GM11168 (cell line): ENCODE measurements around the gene MYH7.

Experiments used
- in situ Hi-C: fragments of 300-500 bp; cut with MboI; formaldehyde crosslinking; loops from one replicate; pipeline ENCODE4 v1.12.0; 2022; ENCODE audit warnings: low sequenced_read_pairs; ENCODE audit not compliant: unreplicated experiment

MYH7 gene

DNA sequence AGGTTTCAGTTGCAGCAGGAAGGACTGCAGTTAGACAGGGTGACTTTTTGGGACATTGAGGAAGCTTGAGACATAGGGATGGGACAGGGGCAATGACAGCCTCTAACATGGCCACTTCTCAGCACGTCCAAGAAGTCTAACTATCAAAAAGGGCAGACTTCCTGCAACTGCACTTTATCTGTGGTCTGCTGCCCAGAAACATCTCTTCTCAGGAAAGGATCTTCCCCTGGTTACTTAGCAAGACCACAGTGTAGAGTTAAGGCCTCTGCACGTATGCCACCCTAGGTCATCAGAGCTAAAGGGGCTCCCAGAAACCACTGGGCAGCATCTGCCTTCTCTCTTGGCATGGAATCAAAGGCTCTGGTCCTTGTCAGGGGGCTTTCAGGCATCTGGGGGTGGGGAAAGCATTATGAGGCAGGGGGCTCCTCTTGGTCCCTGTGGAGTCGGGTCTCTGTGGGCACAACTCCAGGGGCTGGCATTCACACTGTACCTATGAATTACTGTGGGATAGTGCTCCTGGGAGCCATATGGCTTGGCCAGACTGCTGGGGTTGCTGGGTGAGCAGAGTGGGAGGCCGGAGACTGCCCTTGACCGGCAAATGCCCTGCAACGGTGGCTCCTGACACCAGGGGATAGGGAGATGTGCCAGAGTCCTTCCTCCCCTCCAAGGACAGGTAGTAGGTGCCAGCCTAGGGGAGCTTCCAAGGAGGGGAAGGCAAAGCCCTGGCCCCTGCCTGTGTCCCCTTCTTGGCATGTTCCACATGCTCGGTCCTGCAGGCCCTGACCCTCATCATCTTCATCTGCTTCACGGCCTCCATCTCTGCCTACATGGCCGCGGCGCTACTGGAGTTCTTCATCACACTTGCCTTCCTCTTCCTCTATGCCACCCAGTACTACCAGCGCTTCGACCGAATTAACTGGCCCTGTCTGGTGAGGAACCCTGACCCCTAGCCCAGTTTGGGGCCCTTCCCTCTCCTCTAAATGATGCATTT, 57.6 kb downstream of the MYH7 start:
- in situ Hi-C loops = no loop called here

DNA sequence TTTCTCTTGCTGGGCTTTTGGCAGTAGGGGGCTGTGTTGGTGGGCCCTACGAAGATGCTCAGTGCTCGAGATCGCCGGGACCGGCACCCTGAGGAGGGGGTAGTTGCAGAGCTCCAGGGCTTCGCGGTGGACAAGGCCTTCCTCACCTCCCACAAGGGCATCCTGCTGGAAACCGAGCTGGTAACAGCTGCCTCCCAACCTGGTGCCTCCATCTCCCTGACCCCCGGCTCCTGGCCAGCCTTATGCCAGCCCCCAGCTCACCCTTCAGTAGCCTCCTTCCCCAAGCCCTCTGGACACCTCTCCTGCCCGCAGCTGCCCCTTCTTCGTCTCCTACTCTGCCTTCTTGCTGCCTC, 58.3 kb downstream of the MYH7 start:
- in situ Hi-C loops = no loop called here

DNA sequence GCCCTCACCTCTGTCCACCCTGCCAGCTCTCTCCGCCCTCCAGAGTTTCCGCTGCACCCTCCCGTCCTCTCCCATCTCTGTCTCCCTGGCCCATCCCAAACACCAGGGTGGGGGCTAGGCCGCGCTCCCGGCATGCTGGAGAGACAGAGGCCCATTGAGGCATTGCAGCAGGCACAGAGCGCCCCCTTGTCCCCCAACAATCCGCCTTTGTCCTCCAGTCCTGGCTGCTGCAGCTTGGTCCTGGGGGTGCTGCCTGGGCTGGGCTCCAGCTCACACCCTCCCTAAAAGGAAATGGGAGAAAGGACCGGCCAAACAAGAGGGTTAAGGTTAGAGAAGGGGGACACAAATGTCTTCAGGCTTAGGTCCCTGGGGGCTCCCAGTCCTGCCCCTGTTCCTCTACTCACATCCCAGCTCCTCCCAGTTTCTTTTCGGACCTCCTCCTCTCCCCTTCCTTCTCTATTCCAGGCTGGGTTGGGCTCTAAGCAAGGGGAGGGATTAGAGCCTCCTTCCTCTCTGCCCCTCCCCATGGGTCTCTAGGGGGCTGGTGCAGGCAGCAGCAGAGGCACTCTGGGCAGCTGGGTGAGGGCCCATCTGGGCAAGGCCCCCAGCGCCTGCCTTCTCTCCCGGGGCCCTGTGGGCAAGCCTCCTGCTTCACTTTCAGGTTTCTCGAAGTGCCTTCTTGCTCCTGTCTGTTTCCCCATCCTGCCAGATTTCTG, 58.8 kb downstream of the MYH7 start, which contains the start of gene CMTM5:
TSS of gene CMTM5 (plus strand) at position 565 of the 716 bp plus-strand sequence. CDS start 206 bp downstream, outside the sequence.
- in situ Hi-C loops = no loop called here

DNA sequence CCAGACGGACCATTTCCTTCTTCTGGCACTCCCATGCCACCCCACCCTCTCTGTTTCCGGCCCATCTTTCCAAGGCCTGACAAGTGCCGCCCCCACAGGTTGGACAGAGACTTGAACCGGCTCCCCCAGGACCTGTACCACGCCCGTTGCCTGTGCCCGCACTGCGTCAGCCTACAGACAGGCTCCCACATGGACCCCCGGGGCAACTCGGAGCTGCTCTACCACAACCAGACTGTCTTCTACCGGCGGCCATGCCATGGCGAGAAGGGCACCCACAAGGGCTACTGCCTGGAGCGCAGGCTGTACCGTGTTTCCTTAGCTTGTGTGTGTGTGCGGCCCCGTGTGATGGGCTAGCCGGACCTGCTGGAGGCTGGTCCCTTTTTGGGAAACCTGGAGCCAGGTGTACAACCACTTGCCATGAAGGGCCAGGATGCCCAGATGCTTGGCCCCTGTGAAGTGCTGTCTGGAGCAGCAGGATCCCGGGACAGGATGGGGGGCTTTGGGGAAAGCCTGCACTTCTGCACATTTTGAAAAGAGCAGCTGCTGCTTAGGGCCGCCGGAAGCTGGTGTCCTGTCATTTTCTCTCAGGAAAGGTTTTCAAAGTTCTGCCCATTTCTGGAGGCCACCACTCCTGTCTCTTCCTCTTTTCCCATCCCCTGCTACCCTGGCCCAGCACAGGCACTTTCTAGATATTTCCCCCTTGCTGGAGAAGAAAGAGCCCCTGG, 59.8 kb downstream of the MYH7 start:
- in situ Hi-C loops = no loop called here

DNA sequence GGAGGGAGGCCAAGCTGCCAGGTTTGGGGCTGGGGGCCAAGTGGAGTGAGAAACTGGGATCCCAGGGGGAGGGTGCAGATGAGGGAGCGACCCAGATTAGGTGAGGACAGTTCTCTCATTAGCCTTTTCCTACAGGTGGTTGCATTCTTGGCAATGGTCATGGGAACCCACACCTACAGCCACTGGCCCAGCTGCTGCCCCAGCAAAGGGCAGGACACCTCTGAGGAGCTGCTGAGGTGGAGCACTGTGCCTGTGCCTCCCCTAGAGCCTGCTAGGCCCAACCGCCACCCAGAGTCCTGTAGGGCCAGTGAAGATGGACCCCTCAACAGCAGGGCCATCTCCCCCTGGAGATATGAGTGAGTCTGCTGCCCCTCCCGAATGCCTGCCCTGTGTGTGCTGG, 62.4 kb downstream of the MYH7 start:
- in situ Hi-C loops = no loop called here

DNA sequence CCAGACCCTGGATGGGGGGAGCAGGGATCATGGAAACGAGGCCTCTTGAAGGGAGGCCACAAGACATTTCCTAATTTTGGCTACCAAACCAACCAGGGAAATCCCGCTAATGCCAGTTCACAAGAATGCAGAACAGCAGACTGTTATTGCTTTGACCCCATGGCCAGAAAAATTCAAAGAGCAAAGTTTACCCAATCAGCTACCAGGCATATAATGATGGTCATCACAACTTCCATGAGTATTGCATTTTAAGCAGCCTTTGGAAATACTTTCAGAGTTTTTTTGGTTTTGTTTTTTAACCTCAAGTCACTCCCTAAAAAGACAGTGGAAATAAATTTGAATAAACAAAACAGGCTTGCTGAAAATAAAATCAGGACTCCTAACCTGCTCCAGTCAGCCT, 63.0 kb downstream of the MYH7 start, which contains the start of gene IL25:
TSS of gene IL25 (plus strand) at position 301 of the 400 bp plus-strand sequence.
- in situ Hi-C loops = no loop called here

DNA sequence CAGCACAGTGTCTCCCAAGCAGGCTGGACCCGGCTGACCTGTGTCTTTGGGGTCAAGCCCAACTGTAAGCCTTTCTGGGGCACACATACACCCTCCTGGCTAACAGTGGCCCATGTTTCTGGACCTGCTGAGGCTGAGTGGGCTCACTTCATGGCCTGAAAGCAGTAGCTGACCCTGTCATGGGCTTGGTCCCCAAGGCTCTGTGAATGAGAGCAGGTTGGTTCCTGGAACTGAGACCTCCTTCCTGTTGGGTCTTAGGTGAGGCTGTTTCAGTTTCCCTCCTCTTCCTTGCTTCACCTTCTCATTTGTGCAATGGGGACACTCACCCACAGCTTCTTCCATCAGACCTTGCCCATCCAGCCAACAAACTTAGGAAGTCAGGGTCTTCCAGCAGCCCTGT, 63.6 kb downstream of the MYH7 start:
- in situ Hi-C loops = no loop called here

DNA sequence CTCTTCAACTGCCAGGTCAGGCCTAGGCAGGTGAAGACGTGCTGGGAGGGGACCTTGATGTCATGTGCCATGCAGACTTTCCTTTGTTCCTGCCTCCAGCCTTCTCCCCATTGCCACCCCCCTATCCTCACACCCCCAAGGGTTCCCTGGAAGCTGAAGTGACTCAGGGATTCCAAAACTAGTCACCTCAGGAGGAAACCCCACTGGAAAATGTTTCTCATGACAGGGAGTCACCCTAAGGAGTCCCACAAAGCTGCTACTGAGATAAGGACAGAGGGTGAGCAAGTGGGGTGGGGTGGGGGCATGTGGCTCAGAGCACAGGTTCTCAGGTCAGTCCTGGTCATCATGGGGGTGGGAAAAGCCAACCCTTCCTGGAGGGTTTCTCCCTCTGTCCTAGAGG, 65.2 kb downstream of the MYH7 start:
- in situ Hi-C loops = no loop called here

DNA sequence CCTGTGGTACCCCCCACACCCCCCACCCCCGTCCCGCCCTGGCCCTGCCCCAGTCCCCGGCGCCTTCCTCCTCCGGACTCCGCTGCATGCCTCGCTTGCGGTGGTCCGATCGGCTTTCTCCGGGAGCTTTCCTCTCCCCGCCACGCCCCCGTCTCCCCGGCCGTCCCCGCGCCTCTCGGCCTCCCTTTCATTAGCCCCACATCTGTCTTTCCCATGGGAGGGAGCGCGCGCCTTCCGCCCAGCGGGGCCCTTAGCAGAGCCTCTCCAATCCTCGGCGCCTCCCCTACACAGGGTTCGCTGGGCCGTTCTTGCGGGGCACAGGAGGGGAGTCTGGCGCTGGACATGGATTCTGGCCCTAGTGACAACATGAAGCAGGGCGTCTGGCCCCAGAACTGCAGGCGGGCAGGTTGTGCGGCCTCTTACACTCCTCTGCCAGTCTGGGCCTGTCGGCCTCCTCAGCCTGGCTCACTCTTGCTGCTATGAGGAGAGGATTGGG, 69.0 kb downstream of the MYH7 start:
- in situ Hi-C loops = no loop called here

DNA sequence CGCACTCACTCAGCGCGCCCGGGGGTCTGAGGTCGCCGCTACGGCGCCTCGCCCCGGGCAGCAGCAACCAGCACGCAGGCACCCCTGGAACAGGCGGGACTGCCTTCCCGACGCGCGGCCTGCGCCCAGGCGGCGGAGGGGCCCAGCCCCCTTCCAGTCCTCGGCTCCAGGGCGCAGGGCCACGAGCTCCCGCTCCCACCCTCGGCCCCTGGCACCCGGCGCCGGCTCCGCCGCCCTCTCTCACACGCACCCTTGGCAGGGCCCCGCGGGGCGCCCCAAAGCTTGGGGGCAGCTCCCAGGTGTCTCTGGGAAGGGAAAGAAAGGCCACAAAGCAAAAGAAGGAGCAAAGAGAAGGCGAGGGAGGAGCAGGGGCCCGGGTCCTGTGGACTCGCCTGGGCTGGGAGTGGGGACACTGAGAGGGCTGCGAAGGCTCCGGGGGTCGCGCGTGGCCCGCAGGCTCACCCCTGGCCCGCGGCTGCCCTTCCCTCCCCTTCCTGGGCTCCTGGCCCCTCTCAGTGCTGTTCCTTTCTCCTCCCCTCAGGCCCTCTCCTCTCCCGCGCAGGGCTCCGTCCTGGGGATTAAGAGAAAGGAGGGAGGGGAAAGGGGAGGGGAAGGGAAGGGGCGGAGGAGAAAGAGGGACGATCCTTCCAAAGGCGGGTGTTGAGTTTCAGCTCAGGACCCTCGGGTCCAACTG, 69.6 kb downstream of the MYH7 start:
- in situ Hi-C loops = no loop called here

DNA sequence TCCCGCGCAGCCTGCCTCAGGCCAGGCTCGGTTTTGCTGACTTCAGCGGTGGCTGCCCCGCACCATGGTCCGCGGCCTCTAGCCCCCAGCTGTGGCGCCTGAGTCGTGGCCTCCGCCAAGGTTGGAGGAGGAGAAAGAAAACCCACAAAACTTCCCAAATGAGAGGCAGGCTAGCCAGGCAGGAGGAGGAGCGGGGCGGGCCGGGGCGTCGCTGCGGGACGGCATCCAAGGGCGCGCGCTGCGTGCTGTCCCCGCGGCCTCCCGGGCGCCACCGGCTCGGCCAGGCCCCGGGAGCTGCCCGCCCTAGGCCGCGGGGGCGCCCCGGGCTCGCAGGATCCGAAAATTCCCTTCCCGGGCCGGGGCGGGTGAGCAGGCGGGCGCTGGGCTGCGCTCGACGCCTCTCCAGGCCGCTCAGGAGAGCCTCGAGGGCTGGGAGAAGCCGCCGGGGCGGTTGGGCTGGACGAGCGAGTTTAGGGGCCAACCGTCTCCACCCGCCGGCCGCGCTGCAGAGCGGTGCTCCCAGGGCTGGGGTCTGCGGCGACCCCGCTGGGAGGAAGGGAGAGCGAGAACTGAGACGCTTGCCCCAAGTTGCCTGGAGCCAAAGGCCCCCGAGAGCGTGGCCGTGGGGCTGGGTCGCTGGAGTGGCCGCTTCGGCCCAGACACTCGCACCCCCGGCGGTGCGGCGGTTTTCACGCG, 70.3 kb downstream of the MYH7 start, which contains the start of gene EFS:
TSS of gene EFS (minus strand) at position 137 of the 696 bp plus-strand sequence. CDS start 147 bp downstream, outside the sequence.
- in situ Hi-C loops = no loop called here

DNA sequence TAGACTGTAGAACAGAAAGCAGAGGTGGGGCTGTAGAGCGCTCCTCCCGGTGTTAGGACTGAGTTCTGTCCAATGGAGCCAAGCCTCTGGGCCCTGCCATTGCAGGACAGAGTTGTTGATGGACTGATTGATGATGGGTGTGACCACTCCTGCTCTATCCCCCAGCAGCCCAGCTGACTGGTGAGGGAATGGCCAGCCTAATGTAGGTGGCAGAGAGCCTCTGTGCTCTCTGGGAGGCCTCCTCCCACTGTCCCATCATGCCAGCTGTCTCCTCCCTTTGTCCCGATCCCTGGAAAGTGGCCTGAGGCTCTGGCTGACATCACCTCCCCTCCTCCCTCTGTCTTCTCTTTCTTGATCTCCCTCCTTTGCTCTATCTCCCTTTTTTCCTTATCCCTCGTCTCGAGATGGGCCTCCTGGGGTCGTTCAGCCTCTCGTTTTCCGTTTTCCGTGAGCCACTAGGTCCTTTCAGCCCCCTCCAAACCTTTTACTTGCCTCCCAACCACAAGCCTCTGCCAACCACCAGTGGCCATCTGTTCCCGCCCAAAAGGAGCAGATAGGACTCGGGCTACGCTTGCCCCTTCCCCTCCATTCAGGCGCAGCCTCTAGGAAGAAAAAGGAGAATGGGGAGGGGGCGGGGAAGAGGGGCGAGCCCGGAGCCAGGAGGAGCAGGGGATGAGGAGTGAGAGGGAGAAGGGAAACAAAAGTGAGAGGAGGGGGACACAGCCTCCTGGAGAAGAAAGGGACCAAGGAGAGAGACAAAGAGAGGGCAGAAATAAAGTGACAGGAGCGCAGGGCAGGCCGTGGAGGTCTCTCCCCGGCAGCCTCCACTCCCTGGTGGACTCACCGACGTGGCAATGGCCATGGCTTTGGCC, 71.1 kb downstream of the MYH7 start:
- in situ Hi-C loops = no loop called here
